ENCODE results near the gene PRPF19.

DNA sequence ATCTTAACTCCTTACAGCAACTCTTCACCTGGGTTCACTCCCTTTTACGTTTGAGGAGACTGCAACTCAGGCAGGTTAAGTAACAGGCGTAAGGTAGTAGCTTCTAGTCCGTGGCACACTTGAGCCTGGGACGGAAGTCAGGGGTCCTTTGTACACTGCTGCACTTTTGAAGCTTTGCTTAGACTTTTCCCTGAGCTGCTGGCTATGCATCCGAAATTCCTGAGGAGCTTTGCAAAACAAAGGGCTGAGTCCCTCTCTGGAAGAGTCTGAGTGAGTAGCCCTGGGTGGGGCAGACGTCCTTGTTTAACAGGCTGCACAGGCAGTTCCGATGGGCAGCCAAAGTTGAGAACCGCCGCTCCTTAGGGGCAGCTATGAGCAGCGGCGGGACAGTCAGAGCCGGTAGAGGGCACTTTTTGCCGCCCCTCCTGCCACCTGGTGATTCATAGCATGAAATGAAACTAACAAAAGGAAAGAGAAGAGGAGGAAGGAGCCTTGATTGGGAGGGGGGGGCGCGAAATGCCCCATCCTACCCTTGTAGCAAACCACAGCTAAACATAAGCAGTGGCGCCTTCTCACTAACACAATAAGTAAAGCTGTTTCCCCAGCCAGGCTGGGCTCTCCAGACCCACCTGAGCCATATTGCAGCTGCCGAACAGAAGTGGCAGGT, 9.0 kb upstream of the PRPF19 start:
- TF ChIP-seq, protein P1, sequence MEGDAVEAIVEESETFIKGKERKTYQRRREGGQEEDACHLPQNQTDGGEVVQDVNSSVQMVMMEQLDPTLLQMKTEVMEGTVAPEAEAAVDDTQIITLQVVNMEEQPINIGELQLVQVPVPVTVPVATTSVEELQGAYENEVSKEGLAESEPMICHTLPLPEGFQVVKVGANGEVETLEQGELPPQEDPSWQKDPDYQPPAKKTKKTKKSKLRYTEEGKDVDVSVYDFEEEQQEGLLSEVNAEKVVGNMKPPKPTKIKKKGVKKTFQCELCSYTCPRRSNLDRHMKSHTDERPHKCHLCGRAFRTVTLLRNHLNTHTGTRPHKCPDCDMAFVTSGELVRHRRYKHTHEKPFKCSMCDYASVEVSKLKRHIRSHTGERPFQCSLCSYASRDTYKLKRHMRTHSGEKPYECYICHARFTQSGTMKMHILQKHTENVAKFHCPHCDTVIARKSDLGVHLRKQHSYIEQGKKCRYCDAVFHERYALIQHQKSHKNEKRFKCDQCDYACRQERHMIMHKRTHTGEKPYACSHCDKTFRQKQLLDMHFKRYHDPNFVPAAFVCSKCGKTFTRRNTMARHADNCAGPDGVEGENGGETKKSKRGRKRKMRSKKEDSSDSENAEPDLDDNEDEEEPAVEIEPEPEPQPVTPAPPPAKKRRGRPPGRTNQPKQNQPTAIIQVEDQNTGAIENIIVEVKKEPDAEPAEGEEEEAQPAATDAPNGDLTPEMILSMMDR (IDR thresholded peaks at IDR 0.05) = no peak
- TF ChIP-seq POLR2A (IDR thresholded peaks at IDR 0.05) = no peak
